Measurements from ENCODE around the gene ZNF786.
"Not testable (repeated sequence)": the region's sequence is repeated elsewhere in the genome, so short reads cannot be mapped to it uniquely, and the experiment has no call there.

The ZNF786 gene

DNA sequence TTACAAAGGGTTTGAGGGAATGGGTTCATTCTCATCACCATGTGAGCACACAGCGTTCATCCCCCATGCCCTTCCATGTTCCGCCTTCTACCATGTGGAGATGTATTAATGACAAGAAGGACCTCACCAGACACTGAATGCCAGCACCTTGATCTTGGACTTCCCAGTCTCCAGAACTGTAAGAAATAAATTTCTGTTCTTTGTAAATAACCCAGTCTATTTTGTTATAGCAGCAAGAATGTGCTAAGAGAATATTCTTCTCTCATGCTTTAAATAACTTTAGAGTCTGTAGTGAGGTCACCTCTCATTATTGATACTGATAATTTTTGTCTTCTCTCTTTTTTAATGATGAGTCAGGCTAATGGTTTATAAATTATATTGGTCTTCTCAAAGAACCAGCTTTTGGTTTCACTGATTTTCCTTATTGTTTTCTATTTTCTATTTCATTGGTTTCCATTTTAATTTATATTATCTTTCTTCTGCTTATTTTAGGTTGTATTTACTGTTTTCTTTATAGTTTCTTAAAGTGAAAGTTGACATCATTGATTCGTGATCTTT, 59.1 kb downstream of the ZNF786 start:
- DNase-seq (ENCODE audit: low spot score): no peak

DNA sequence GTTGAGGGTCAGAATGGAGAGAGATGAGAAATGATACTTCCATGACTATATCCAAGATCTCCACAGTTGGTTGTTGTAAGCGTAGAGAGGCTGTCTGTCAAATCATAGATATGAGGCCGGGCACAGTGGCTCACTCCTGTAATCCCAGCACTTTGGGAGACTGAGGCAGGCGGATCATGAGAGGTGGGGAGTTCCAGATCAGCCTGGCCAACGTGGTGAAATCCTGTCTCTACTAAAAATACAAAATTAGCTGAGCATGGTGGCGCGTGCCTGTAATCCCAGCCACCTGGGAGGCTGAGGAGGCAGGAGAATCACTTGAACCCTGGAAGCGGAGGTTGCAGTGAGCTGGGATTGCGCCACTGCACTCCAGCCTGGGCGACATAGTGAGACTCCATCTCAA, 60.1 kb downstream of the ZNF786 start:
- not testable (repeated sequence) for DNase-seq (ENCODE audit: low spot score)

DNA sequence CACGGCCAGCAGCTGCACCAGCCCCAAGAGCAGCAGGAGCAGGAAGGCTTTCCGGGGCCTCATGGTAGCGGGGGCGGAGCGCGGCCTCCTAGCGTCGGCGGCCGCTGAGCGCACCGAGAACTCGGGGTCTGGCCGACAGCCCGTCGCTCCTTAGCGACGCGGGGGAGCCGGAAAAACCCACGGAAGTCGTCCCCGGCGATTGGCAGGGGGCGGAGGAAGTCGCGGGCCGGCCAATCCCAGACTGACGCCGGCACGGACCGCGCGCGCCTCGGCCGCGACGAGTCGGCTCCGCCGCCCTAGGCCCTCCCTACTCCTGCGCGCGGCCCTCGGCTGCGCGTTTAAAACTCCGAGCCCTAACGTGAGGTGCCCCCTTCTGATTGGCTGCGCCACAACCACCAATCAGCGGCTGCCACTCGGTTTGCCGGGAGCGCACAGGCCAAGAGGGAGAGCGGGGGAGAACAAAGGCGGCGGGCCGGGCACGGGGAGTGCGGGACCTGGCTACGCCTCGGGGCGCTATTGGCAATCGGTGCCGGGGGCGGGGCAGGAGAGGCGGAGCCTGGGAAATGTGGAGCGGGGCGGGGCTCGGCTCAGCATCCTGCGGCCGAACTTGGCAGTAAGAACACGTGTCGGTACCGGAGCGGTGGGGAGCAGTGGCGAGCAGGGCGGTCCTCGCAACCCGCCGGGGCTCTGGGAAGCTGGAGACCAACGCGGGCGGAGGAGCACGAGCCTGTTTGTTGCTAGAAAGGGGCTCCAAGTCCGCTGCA, 62.0 kb downstream of the ZNF786 start, which contains the start of gene PDIA4:
Gene PDIA4, minus strand, starts transcription at position 160 of the 764 bp plus-strand sequence. Its CDS starts 97 bp downstream, at position 63.
- DNase-seq (ENCODE audit: low spot score): peak; percentile 98

DNA sequence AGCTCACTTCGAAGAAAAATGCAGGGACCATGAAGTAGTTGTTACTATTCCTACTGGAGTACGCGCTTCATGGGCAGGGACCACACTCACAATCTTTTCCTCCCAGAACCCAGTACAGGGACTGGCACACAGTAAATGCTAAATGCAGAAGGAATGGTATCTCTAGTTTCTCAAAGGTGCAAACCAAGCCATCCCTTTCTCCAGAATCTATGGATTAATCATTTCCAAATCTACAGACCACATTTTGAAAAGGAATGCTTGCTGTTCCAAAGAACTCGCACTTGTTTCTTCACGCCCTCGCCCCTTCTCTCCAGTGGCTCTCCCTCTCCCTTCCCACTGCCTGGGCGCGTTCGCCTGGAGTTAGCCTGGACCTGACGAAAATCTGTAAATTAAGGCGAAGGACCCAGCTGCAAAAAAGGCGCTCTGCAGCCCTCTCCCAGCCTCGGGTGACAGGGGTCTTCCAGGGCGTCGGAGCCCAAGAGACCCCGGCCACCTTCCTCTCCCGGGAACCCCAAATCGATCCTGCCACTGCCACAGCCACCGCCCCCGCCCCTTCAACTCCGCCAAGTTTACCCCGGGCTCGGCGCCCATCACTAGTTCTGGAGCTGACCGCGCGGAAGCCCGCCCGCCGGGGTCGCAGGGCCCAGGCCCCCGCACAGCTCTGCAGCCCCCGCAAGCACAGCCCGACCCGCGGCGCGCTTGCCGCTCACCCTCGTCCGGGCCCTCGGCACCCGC, 62.7 kb downstream of the ZNF786 start:
- no peak for DNase-seq (ENCODE audit: low spot score)

DNA sequence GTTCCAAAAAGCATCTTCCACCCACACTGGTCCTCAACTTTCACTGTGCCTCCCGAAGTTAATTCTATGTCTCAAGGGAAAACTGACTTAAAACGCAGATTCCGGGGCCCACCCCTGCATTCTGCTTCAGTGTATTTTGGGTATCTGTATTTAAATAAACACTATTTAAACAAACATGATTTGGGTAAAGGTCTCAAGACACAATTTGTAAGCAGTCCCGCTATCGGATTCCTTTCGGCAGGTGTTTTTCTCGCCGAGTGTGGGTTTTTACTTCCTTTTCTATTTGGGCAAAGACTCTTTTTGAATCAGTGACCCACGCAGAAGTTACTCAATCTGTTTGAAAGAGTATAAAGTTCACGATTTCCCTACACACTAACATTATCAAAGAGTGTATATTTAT, 63.5 kb downstream of the ZNF786 start:
- DNase-seq (ENCODE audit: low spot score): no peak

DNA sequence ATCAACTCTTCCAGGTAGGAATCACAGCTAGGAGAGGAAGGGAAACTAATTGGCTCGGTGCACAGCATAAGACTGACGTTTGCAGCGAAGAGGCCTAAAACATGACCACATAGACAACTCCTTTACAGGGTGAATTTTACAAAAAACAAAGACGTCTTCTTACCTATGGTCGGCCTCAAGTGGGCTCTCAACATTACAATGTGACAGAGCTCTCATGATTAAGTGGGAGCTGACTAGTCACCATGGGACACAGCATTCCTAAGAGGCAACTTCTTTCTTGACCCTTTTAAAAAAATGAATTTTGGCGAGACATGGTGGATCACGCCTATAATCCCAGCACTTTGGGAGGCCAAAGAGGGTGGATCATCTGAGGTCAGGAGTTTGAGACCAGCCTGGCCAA, 66.9 kb downstream of the ZNF786 start:
- DNase-seq (ENCODE audit: low spot score): no peak

DNA sequence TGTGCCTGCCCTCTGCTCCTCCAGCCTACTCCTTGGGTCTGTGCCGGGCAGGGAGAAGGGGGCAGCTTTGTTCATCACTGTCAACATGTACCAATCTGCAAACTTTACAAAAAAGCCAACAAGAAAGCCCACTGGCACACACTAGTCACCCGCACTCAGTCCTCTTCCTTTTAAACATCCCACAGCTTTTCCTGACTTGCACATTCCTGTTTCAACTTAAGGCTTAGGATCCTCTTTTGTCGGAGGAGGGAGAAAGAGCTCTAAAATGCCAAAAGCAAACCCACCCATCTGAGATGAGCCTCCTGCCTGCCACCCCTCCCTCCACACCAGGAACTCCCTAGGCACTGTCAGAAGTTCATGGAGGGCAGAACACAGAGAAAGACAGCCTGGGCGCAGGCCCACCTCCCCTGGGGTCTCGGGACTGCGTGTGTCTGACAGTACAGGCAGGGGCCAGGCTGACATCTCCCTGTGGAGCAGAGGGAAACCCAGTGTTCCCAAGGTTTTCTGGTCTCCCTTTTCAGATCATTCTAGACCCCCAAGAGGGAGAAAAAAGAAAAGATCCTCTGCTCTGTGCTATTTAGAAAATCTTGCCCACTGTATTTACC, 67.7 kb downstream of the ZNF786 start:
- no peak for DNase-seq (ENCODE audit: low spot score)

DNA sequence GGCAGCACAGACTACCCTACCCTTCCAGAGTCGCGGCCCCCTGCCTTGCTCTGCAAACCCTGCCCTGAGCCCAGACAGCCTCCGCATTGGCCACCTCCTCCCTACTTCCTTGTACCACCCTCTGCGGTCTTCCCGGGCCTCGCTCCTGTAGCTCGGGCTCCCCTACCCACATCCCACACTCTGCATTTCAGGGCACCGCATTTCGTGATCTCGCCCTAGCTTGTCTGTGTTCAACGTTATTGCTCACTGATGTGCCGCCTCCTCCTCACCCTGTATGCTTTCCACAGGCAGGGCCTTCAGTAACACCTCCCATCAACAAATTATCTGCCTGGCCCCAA, 68.8 kb downstream of the ZNF786 start:
- no peak for DNase-seq (ENCODE audit: low spot score)

DNA sequence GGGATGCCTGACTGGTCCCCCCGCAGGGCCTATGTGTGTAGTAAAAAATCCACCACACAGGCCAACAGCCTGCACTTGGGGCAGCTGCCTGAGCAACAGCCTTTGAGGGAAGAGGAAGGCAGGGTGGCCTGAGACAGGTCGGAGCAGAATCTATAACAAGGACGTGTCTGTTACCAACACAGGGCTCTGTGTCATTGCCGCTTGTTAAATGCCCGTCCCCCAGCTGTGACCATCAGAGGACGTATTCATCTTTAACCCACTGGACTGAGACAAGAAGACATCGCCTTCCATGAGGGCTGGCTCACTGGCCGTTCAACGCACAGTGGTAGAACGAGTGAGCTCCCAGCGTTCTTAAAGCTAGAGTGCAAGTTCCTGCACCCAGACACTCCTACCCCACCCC, 70.0 kb downstream of the ZNF786 start:
- no peak for DNase-seq (ENCODE audit: low spot score)
